ENCODE results near the gene SLC35F3. TPM values are rescaled to one million over a fixed set of nuclear protein-coding genes. Genes with fewer than 3 reads are reported as not detected.

The SLC35F3 gene
- total and polyA plus RNA-seq, 7 donors = under 0.01 to 0.54 (median 0.28) TPM; not detected in 2

DNA sequence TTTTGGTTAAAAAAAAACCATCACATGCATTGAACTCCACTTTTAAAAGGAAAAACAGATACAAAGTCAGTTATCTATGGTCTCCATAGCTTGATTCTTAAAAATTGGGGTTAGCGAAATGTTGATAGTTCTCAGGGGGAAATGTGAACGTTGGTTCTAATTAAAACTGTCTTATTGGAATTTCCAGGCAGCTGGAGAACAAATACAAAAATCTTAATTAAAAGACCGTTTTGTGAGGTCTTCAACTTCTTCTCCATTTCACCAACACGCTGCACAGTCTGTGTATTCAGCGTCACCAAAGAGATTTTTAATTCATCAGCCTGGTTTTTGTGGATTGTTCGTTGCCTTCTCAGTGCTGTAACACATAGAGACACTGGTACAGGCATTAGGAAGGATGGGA is 369.5 kb downstream of the SLC35F3 start:
- no peaks in the 10 kb centered on the region for H3K9me3 ChIP-seq
- 88 to 91% methylated on average over 6 of the region's 6 CpGs for WGBS, 2 donors
- intact Hi-C loops (cut with DNase I) = no loop called here
- DNase-seq = no peak
- no peak for TF ChIP-seq EP300 (IDR thresholded peaks at IDR 0.05)
- TF ChIP-seq, protein P1, sequence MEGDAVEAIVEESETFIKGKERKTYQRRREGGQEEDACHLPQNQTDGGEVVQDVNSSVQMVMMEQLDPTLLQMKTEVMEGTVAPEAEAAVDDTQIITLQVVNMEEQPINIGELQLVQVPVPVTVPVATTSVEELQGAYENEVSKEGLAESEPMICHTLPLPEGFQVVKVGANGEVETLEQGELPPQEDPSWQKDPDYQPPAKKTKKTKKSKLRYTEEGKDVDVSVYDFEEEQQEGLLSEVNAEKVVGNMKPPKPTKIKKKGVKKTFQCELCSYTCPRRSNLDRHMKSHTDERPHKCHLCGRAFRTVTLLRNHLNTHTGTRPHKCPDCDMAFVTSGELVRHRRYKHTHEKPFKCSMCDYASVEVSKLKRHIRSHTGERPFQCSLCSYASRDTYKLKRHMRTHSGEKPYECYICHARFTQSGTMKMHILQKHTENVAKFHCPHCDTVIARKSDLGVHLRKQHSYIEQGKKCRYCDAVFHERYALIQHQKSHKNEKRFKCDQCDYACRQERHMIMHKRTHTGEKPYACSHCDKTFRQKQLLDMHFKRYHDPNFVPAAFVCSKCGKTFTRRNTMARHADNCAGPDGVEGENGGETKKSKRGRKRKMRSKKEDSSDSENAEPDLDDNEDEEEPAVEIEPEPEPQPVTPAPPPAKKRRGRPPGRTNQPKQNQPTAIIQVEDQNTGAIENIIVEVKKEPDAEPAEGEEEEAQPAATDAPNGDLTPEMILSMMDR (IDR thresholded peaks at IDR 0.05) = no peak
- no peak for TF ChIP-seq POLR2AphosphoS5 (IDR thresholded peaks at IDR 0.05)
- no peak for TF ChIP-seq POLR2A (IDR thresholded peaks at IDR 0.05)
- H3K36me3 ChIP-seq = no peaks in the 10 kb centered on the region
- no peaks in the 10 kb centered on the region for H3K4me1 ChIP-seq
- H3K27me3 ChIP-seq = peaks cover 0 to 3% (median 0%) of the 10 kb centered on the region in 3 donors
- no peak overlapping the region for H3K27ac ChIP-seq
- H3K4me3 ChIP-seq = no peak overlapping the region

DNA sequence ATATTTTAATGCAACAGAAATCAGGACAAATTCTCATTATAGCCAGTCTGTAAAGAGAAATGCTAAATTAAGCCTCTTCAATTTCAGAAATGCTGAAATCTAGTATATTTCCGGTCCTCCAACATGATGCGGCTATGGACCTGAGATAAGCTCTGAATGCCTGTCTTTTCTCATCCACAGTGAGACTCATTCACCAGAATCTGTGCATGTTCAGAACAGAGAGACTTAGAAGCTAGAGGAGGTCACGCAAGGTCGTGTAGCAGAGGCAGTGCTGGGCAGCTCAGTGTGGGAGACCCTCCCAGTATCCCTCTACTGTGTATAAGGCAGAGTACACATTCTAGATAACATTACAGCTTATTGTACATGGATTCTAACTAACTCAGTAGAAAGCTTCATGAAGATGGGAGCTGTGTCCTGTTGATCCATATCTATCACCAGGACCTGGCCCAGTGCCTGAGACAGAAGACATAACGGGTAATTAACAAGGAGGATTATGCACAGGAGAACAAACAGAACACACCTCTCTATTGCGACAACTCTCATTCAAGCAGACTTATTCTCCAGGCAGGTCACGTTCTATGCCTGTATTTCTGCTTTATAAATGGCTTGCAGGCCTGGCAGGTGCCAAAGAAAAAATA is 371.8 kb downstream of the SLC35F3 start:
- no peak overlapping the region for H3K27ac ChIP-seq
- no peaks in the 10 kb centered on the region for H3K9me3 ChIP-seq
- WGBS, 2 donors = 57 to 72% methylated on average over 7 of the region's 7 CpGs
- intact Hi-C loops (cut with DNase I) = no loop called here
- TF ChIP-seq EP300 (IDR thresholded peaks at IDR 0.05) = no peak
- TF ChIP-seq POLR2A (IDR thresholded peaks at IDR 0.05) = no peak
- TF ChIP-seq, protein P1 (IDR thresholded peaks at IDR 0.05) = no peak
- no peak for TF ChIP-seq POLR2AphosphoS5 (IDR thresholded peaks at IDR 0.05)
- no peaks in the 10 kb centered on the region for H3K4me1 ChIP-seq
- H3K36me3 ChIP-seq = no peaks in the 10 kb centered on the region
- H3K27me3 ChIP-seq = peaks cover 0 to 3% (median 0%) of the 10 kb centered on the region in 3 donors
- no peak overlapping the region for H3K4me3 ChIP-seq
- DNase-seq = no peak

DNA sequence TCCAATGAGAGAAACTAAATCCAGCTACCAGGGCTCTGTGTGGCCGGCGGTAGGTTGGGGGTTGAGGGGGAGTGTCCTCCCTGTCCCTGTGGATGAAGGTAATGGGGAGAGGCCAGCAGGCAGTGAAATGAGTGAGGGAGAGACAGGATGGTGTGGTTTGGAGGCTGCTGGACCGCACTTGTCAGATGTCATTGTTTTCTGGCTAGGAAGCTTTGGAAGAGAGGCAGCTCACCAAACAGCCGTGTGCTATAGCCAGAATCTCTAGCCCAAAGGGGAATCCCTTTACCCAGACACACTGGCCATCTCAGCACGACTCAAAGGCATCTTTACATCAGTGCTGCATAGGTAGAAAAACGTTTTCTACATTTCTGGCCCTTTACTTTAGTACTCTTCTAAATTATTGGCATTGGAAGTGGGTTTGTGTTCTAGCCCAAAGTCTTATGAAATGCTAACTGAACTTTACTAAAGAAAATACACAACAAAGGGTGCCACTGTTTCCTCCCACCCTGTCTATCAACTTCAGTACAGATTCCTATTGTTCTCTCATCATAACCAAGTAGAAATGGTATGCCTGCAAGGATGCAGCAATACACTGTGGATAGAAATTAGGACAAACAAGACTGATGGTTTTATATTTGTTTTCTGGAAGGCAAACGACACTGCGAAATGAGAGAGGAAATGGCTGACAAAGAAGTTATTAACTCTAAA is 372.8 kb downstream of the SLC35F3 start:
- intact Hi-C loops (cut with DNase I) = no loop called here
- Histone ChIP-seq H3K27ac (no peak overlapping the region), H3K36me3 (no peaks in the 10 kb centered on the region), H3K4me1 (no peaks in the 10 kb centered on the region), H3K9me3 (no peaks in the 10 kb centered on the region), H3K27me3 (peaks cover 0 to 3% (median 0%) of the 10 kb centered on the region in 3 donors), H3K4me3 (no peak overlapping the region)
- WGBS, 2 donors = 68 to 71% methylated on average over 8 of the region's 8 CpGs
- no peak for DNase-seq
- no peak for TF ChIP-seq EP300 (IDR thresholded peaks at IDR 0.05)
- TF ChIP-seq POLR2AphosphoS5 (IDR thresholded peaks at IDR 0.05) = no peak
- TF ChIP-seq POLR2A (IDR thresholded peaks at IDR 0.05) = no peak
- TF ChIP-seq, protein P1 (IDR thresholded peaks at IDR 0.05) = no peak

DNA sequence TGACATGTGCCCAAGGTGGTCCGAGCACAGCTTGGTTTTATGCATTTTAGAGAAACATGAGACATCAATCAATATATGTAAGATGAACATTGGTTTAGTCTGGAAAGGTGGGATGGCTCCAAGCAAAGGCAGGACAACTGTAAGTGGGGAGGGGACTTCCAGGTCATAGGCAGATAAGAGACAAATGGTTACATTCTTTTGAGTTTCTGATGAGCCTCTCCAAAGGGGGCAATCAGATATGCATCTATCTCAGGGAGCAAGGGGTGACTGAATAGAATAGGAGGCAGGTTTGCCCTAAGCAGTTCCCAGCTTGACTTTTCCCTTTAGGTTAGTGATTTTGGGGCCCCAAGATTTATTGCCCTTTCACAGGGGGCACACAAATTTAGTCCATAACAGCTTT is 374.5 kb downstream of the SLC35F3 start:
- Histone ChIP-seq H3K4me1 (no peaks in the 10 kb centered on the region), H3K9me3 (no peaks in the 10 kb centered on the region), H3K36me3 (no peaks in the 10 kb centered on the region), H3K27me3 (peaks cover 0 to 3% (median 0%) of the 10 kb centered on the region in 3 donors), H3K27ac (no peak overlapping the region), H3K4me3 (no peak overlapping the region)
- 93 to 95% methylated on average over 1 of the region's 1 CpG for WGBS, 2 donors
- intact Hi-C loops (cut with DNase I) = no loop called here
- DNase-seq = no peak
- TF ChIP-seq EP300 (IDR thresholded peaks at IDR 0.05) = no peak
- TF ChIP-seq, protein P1 (IDR thresholded peaks at IDR 0.05) = no peak
- no peak for TF ChIP-seq POLR2AphosphoS5 (IDR thresholded peaks at IDR 0.05)
- TF ChIP-seq POLR2A (IDR thresholded peaks at IDR 0.05) = no peak
